GM18868 (cell line): ENCODE measurements around the gene GLIPR1.
"Not testable (repeated sequence)": the region's sequence is repeated elsewhere in the genome, so short reads cannot be mapped to it uniquely, and the experiment has no call there.

Source experiments
- ATAC-seq: cut with Tn5 transposase; IDR thresholded peaks from one replicate; pipeline ENCODE4 v1.9.1; 2021; ENCODE audit warnings: mild to moderate bottlenecking, moderate library complexity; ENCODE audit not compliant: unreplicated experiment

GLIPR1 gene

DNA sequence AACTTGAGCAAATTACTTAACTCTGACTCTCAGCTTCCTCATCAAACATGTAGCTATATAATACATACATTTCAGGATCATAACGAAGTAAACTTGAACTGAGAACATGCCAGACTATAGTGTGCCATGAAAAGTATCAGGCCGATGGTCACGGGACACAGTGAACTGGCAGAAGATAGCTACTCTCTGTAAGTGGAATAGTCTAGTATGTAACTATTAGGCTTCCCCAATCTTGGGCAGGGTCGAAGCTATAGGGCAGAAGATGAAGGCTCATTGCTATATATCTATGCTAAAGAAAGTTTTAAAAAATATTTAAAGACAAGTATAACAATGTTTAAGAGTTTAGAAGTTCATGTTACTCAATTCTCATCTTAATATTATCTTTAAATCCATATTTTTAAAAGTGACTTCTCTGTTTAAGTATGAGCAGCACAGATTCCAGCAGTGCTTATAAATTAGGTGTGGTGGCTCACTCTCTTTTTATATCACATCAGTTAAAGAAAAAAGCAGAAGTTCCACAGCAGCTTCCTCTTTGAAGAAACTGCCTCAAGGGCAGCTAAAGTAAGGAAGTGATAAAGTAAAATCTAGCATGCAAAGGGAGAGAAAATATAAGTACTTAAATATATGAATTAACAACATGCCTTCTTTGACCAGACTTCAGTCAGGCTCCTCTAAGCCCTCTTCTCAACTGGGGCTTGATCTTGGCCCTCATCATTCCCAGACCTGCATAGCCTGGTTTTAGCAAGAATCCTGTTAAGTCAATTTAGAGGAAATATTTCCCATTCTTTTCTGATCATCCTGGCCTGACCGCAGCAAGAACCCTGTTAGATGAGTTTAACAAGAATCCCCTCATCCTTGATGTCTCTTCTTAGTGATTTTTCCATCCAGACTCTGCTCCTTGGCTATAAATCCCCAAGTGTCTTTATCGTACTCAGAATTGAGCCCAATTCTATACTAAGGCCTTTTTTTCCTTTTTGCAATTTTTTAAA, 8.4 kb upstream of the GLIPR1 start:
- peak; percentile 73 for ATAC-seq

- no peak for ATAC-seq
Measured at GRCh38 chr12:75474116-75474515, 6.4 kb upstream of the GLIPR1 start.

GRCh38 chr12:75476071-75476470, 4.5 kb upstream of the GLIPR1 start:
- ATAC-seq: no peak

DNA sequence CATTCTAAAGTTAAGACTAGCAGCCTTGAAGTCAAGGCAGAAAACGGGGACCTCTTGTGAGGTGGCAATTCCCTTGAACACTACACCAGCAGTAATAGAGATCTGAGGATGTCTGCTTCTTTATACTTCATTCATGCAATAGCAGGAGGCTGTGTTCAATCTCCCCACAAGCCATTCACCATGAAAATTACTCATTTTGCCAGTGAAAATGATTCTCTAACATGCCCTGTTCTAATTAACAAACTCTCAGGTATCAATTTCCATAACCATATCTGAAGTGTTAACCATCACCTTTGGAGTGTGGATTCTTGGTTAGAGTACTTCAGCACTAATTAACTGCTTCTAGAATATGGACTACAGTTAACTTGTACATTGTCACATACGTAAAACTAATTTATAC, 3.4 kb upstream of the GLIPR1 start:
- no peak for ATAC-seq

DNA sequence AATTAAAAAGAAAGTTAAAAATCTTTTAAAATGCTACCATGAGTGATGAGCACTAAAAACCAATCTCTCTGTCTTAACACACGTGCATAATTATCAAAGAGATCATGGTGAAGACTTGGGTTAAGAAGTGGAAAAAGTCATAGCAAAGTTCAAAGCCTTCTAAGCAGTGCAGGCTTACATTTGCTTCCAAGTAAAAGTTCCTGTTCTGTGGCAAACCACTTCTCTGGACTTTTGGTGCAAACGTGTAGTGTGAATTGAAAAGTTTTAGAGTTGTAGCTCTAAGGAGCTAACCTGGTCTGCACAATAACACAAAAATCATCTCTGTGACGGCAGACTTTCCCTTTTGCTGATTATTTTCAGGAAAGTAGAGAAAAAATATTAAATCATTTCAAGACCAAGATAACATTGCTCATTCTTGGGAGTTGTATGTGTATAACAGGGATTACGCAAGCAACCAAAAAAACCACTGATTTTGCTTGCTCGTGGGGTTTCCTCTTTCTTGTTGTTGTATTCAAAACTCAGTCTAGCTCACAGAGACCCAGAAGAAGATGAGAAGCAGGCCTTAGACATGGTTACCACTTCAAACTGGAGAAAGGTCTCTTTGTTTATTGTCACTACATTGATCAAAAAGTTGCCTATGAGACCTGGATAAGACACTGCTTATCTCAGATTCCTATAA, 2.3 kb upstream of the GLIPR1 start:
- ATAC-seq: peak; percentile 16

DNA sequence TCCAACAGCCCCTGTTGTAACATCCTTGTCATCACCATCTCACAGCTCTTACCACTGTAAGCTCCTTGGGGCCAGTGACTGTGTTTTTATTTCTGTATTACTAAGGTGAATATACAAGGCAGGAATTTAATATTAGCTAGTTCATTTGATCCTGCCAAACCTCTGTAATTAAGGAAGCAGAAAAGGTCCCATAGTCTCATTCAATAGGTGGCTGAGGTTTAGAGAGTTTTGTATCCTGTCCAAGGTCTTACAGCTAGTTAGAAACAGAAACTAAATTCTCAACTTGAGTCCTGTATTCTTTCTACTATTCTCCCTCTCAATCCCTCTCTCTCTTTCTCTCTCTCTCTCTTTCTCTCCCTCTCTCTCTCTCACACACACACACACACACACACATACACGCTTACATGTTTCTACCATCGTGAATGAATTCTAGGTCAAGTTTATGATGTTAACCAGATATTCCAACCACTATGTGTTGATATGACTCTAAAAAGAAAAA, 543 bp upstream of the GLIPR1 start:
- ATAC-seq: peak; percentile 28

DNA sequence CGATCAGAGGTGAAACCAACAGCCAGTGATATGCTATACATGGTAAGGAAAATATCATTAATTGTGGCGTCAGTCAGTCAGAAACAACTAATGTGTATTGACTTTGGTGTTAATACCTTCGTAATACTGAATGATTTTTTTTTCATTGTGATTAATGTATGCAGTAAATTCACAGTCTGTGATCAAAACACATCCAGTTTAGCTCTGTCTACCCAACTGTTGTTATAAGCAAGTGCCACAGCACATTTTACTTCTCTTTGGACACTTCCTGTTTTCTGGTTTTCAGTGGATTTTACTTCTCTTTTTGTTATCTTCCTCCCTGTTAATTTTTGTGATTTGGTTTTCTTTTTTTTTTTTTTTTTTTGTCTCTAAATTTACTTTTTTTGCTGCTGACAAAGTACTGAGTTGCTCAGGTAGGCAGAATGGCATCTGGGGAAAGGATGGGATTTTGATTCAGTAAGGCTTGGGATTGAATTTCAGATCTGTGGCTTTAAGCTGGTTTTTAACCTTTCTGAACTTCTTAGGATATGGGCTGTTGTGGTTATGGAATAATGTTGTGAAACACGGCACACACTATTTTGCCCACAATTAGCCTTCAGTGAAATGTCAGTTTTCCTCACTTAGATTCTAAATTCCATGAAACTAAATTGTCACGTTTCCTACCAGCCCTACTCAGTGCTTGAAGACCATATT, 604 bp downstream of the GLIPR1 start:
- peak; percentile 17 for ATAC-seq

GRCh38 chr12:75481774-75482173, 1.2 kb downstream of the GLIPR1 start:
- ATAC-seq: no peak

GRCh38 chr12:75482646-75483045, 2.1 kb downstream of the GLIPR1 start:
- ATAC-seq: peak; percentile 18

DNA sequence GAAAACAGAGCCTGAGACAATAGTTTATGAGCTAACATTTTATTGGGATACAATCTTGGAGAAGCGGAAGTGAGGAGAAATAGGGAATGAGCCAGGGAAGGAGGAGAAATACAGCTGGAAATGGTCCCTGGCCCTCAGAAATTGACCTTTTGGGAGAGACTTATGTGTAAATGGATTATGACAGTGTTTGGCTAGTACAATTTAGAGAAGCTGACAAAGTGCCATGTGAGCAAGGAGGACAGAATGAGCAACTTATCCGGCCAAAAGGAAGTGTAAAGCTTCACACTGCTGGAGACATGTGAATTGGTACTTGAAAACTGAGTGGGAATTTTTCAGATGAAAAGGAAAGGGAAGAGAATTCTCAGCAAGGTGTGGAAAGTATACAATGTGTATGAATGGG, 2.9 kb downstream of the GLIPR1 start:
- ATAC-seq: no peak

- ATAC-seq: not testable (repeated sequence)
Measured at GRCh38 chr12:75484450-75484849, 3.9 kb downstream of the GLIPR1 start.

GRCh38 chr12:75487308-75487707, 6.8 kb downstream of the GLIPR1 start:
- ATAC-seq: no peak

DNA sequence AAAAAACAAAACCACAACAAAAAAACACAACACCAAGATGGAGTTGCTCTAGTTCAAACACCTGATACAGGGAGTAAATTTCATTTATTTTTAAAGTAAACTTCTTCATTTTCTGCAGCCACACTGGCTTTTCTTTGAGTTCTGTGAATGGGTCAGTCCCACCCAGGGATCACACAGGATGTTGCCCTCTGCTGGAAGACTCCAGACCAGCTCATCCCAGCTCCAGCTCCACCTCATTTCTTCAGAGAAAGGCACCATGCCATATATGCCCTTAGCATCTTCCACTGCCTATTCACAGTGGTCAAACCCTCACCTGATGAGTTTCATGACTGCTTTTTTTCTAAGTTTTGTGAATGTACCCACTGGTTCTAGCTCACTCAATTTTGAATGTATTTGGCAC, 8.0 kb downstream of the GLIPR1 start:
- peak; percentile 26 for ATAC-seq

- peak; percentile 9 for ATAC-seq
Measured at GRCh38 chr12:75489187-75489586, 8.6 kb downstream of the GLIPR1 start.

DNA sequence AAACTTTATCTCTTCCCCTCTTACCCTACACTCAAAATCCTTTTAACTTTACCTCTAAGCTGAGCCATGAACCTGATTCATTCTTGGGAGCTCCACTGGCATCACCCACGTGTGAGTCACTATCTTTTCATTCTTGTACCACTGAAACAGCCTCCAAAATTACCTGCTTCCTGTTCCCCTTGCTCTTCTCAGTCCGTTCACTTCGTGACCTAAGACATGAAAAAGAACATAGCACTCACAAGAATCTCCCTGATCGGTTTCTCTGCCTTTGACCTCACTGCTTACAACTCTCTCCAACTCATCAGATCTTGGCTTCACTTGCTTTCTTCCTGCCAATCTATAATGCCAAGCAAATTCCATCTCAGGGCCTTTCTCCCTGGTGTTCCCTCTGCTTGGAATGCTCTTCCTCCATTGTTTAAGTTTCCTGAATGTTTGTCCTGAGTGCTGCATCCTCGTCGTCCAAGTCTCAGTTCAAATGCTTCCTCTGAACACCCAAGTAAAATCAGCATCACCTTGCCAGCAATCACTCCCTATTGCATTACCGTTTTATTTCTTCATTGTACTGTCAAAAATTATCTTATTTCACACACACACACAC, 9.2 kb downstream of the GLIPR1 start:
- peak; percentile 92 for ATAC-seq

GRCh38 chr12:75491169-75491568, 10.6 kb downstream of the GLIPR1 start:
- ATAC-seq: no peak

DNA sequence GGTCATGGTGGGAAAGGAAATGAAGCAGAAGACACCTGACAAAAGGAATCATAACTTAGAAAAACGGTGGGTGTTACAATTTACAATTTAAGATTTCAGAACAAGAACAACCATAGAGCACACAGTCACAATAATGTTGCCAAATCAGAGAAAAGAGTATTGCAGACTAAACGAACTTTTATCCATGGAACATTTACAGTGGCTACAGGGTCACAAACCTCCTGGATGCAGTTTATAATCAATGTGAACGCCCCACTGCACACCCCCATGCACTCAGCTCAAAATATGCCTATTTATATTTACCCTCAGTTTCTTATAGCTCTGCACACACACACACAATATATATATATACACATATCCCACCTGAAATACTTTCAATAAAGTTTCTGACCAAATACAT, 22.9 kb downstream of the GLIPR1 start:
- no peak for ATAC-seq

DNA sequence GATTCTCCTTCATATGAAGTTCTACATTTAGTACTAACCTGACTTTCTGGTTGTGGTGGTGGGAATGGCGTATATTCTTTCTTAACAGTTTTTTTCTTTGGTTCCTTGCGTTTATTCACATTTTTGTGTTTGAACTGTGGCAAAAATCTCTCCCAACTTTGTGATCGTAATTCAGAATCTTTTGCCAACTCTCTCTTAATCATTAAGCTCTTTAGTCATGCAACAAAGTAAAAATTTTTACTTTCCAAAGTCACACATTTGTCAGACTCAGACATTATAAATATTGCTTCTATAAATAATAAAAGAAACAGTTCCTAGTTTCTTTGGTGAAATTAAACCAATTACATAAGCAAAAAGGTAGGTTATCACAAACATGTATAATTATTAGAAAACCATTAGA, 23.3 kb downstream of the GLIPR1 start:
- ATAC-seq: no peak

DNA sequence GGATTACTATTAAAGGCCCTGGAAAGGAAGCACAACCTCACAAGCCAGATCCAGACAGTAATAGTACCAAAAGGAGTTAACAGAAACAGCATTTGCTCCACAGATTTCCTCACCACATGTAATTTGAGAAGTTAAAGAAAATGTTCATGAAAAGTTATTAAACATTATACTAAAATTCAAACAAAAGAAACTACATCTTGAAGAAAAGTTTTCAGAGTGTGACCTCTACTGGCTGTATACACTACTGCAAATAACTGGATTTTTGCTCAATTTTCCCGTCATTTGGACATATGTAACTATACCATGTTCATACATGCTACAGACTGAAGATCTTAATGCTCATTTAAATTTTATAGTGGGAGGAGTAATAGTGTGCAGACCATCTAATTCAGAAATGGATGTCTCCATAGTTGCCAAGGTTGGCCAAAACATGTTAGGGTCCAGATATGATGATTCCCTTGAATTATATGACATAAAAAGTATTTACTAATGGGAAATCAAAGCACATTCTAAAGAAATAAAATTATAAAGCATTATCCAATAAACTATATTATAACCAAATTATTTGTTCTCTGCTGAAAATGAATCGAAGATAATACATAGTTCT, 25.3 kb downstream of the GLIPR1 start:
- ATAC-seq: peak; percentile 53

DNA sequence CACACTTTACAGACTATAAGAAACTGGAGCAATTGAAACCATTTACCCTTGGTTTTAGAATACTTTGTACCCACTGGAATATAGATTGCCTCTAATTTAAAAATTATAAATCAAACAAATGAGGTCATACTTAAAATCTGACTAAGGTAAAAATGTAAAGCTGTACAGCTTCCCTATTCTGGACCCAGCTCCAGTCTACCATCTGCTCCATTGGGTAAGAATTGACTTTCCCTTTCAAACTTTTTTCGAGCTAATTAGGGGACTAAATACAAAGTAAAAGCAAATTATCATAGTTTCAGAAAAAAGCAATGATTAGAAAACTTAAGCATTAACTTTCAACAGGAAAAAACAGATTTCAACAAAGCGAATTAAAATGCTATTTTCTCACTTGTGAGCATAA, 26.5 kb downstream of the GLIPR1 start:
- ATAC-seq: no peak
